ENCODE measurements around the gene IQSEC1. TPM values are rescaled to one million over a fixed set of nuclear protein-coding genes. Genes with fewer than 3 reads are reported as not detected.

The IQSEC1 gene
- total RNA-seq, 2 donors from 2014 or later, result 57.5 to 63.9 TPM

- Histone ChIP-seq H3K4me1 (peaks cover 2 to 100% of the 10 kb centered on the region in 2 donors), H3K27ac (peak overlapping the region; percentile 84 to 88), H3K36me3 (no peaks in the 10 kb centered on the region), H3K27me3 (no peaks in the 10 kb centered on the region), H3K4me3 (no peak overlapping the region), H3K9me3 (no peaks in the 10 kb centered on the region)
- no peak for TF ChIP-seq CTCF (IDR thresholded peaks at IDR 0.05)
- DNase-seq (ENCODE audit: low spot score), result no peak
These were observed 113.8 kb downstream of the IQSEC1 start for GRCh38 chr3:12959410-12959809.

- no peak for DNase-seq (ENCODE audit: low spot score)
- no peak overlapping the region for H3K4me3 ChIP-seq
- H3K9me3 ChIP-seq, result no peaks in the 10 kb centered on the region
- no peak for TF ChIP-seq CTCF (IDR thresholded peaks at IDR 0.05)
- peaks cover 2 to 100% of the 10 kb centered on the region in 2 donors for H3K4me1 ChIP-seq
- peak overlapping the region; percentile 84 to 88 for H3K27ac ChIP-seq
- no peaks in the 10 kb centered on the region for H3K36me3 ChIP-seq
- no peaks in the 10 kb centered on the region for H3K27me3 ChIP-seq
These were observed 115.1 kb downstream of the IQSEC1 start for GRCh38 chr3:12957824-12958792.

GRCh38 chr3:12957339-12957738 lies 115.9 kb downstream of the IQSEC1 start:
- DNase-seq (ENCODE audit: low spot score), result no peak

GRCh38 chr3:12956316-12956660 lies 116.9 kb downstream of the IQSEC1 start:
- Histone ChIP-seq H3K4me3 (no peak overlapping the region), H3K9me3 (no peaks in the 10 kb centered on the region), H3K27ac (peak overlapping the region; percentile 84 to 88), H3K27me3 (no peaks in the 10 kb centered on the region), H3K4me1 (peaks cover 2 to 99% of the 10 kb centered on the region in 2 donors), H3K36me3 (no peaks in the 10 kb centered on the region)
- DNase-seq (ENCODE audit: low spot score), result no peak
- TF ChIP-seq CTCF (IDR thresholded peaks at IDR 0.05), result no peak

More at GRCh38 chr3:12957339-12957738, 115.9 kb downstream of the IQSEC1 start:
- H3K36me3 ChIP-seq, result no peaks in the 10 kb centered on the region
- no peak overlapping the region for H3K4me3 ChIP-seq
- H3K9me3 ChIP-seq, result no peaks in the 10 kb centered on the region
- peaks cover 2 to 100% of the 10 kb centered on the region in 2 donors for H3K4me1 ChIP-seq
- no peaks in the 10 kb centered on the region for H3K27me3 ChIP-seq
- TF ChIP-seq CTCF (IDR thresholded peaks at IDR 0.05), result no peak
- H3K27ac ChIP-seq, result peak overlapping the region; percentile 84 to 88

- TF ChIP-seq CTCF (IDR thresholded peaks at IDR 0.05), result no peak
- no peaks in the 10 kb centered on the region for H3K27me3 ChIP-seq
These were observed 117.4 kb downstream of the IQSEC1 start for GRCh38 chr3:12955651-12956315.

More at GRCh38 chr3:12955651-12956315, 117.4 kb downstream of the IQSEC1 start:
- Histone ChIP-seq H3K9me3 (no peaks in the 10 kb centered on the region), H3K27ac (peak overlapping the region; percentile 78 to 84), H3K4me3 (no peak overlapping the region), H3K36me3 (no peaks in the 10 kb centered on the region), H3K4me1 (peaks cover 2 to 94% of the 10 kb centered on the region in 2 donors)
- DNase-seq (ENCODE audit: low spot score), result no peak
